ENCODE data around the gene USP3. TPM values are rescaled to one million over a fixed set of nuclear protein-coding genes. Genes with fewer than 3 reads are reported as not detected.
A peak's percentile ranks its signal among the peaks of the same experiment; 100 is the strongest.
"Not testable (repeated sequence)": the region's sequence is repeated elsewhere in the genome, so short reads cannot be mapped to it uniquely, and the experiment has no call there.

The USP3 gene
- total and polyA plus RNA-seq, 2 donors (not counting 1 experiment from before 2014, with no cell fraction given) = 43.4 to 152 TPM

DNA sequence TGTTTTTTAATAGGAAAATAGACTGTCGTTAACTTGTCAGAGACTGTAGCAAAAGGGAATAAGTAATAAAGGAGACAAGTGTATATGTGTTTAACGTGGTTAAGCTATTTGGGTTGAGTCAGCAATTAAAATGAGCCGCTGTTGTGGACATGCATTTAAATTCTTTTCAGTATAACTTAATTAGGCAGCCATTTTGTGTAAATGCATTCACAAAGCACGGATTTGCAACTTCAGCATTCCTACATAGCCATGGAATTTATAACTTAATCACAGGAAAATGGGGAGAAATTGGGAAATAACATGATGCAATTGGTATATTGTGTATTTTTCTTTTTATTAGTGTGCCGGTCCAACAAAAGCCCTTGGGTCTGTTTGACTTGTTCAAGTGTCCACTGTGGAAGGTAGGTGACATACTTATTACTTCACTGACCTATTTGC, 27.9 kb downstream of the USP3 start:
- no peaks in the 10 kb centered on the region for H3K9me3 ChIP-seq (ENCODE audit: control extremely low read depth in 1 of 3, control insufficient read depth in 2 of 3, insufficient read depth in 1 of 3, low read length in 2 of 3)
- no peak overlapping the region for H2AFZ ChIP-seq (ENCODE audit: insufficient read depth, low read depth, low read length, poor library complexity, severe bottlenecking)
- H3K27ac Mint-ChIP-seq = peak overlapping the region; percentile 32
- H4K20me1 ChIP-seq (ENCODE audit: control insufficient read depth, insufficient read depth, low read length, poor library complexity, severe bottlenecking) = peaks cover 64% of the 10 kb centered on the region
- H3K9ac ChIP-seq (ENCODE audit: low read length) = no peak overlapping the region
- peaks cover 8 to 10% of the 10 kb centered on the region in 2 experiments for H3K36me3 ChIP-seq (replicated peaks in 1 of 2; ENCODE audit: control extremely low read depth in 1 of 2, control insufficient read depth in 1 of 2, extremely low read depth in 1 of 2, insufficient read depth in 2 of 2, low read length in 1 of 2)
- CTCF ChIA-PET = interaction anchor here (1.1 to 4.6 kb wide), 6 partner anchors 10 to 65 kb away, joined by 3 to 16 read pairs (median 10); partner anchors contain the start of gene USP3
- H3K4me3 ChIP-seq (ENCODE audit: control extremely low read depth in 1 of 5, extremely low read depth in 1 of 5, insufficient read depth in 1 of 5, low read depth in 2 of 5, low read length in 4 of 5) = no peak overlapping the region
- peaks cover 96% of the 10 kb centered on the region for H3K79me2 ChIP-seq (ENCODE audit: control insufficient read depth, insufficient read depth, low read length)
- H3K4me3 Mint-ChIP-seq = no peak overlapping the region
- no peaks in the 10 kb centered on the region for H3K27me3 Mint-ChIP-seq
- peaks cover 42 to 59% of the 10 kb centered on the region in 2 donors for H3K4me1 ChIP-seq (ENCODE audit: control insufficient read depth in 2 of 2, insufficient read depth in 2 of 2, low read length in 2 of 2)
- WGBS (ENCODE audit: insufficient coverage) = 90% methylated on average over 2 of the region's 5 CpGs
- no peak overlapping the region for H3K27ac ChIP-seq (ENCODE audit: low read length in 2 of 2)
- TF ChIP-seq, protein P1, sequence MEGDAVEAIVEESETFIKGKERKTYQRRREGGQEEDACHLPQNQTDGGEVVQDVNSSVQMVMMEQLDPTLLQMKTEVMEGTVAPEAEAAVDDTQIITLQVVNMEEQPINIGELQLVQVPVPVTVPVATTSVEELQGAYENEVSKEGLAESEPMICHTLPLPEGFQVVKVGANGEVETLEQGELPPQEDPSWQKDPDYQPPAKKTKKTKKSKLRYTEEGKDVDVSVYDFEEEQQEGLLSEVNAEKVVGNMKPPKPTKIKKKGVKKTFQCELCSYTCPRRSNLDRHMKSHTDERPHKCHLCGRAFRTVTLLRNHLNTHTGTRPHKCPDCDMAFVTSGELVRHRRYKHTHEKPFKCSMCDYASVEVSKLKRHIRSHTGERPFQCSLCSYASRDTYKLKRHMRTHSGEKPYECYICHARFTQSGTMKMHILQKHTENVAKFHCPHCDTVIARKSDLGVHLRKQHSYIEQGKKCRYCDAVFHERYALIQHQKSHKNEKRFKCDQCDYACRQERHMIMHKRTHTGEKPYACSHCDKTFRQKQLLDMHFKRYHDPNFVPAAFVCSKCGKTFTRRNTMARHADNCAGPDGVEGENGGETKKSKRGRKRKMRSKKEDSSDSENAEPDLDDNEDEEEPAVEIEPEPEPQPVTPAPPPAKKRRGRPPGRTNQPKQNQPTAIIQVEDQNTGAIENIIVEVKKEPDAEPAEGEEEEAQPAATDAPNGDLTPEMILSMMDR (IDR thresholded peaks at IDR 0.05) = no peak
- no peak for TF ChIP-seq EZH2 (IDR thresholded peaks at IDR 0.05; ENCODE audit: borderline replicate concordance, insufficient read depth, low read depth, low read length, poor library complexity, severe bottlenecking)
- H3K4me2 ChIP-seq (replicated peaks; ENCODE audit: low read depth, low read length, poor library complexity, severe bottlenecking) = no peak overlapping the region
- no peaks in the 10 kb centered on the region for H3K27me3 ChIP-seq (replicated peaks in 1 of 4; ENCODE audit: control extremely low read depth in 1 of 4, control insufficient read depth in 3 of 4, insufficient read depth in 4 of 4, low read length in 3 of 4)
- H3K9me3 Mint-ChIP-seq (ENCODE audit: insufficient read depth) = no peaks in the 10 kb centered on the region
- intact Hi-C loops (cut with micrococcal nuclease) = no loop called here
- POLR2A ChIA-PET = no interaction called here
- DNase-seq (no peak), ATAC-seq (ENCODE audit: low read depth) (no peak)
- H3K4me1 Mint-ChIP-seq = peaks cover 90% of the 10 kb centered on the region

DNA sequence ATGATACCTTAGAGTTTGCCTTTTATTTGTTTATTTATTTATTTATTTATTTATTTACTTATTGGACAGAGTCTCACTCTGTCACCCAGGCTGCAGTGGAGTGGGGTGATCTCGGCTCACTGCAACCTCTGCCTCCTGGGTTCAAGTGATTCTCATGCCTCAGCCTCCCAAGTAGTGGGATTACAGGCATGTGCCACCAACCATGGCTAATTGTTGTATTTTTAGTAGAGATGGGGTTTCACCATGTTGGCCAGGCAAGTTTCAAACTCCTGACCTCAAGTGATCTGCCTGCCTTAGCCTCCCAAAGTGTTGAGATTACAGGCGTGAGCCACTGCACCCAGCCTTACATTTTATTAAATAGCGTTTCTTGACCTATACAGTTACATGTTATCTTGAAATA, 30.5 kb downstream of the USP3 start:
- Mint-ChIP-seq H3K4me1 (peaks cover 82% of the 10 kb centered on the region), H3K4me3 (peak overlapping the region; percentile 1), H3K27ac (peak overlapping the region; percentile 8)
- Histone ChIP-seq H3K79me2 (ENCODE audit: control insufficient read depth, insufficient read depth, low read length) (peaks cover 76% of the 10 kb centered on the region), H4K20me1 (ENCODE audit: control insufficient read depth, insufficient read depth, low read length, poor library complexity, severe bottlenecking) (peaks cover 40% of the 10 kb centered on the region), H3K36me3 (replicated peaks in 1 of 2; ENCODE audit: control extremely low read depth in 1 of 2, control insufficient read depth in 1 of 2, extremely low read depth in 1 of 2, insufficient read depth in 2 of 2, low read length in 1 of 2) (peaks cover 14 to 19% of the 10 kb centered on the region in 2 experiments), H3K27ac (ENCODE audit: low read length in 2 of 2) (peak overlapping the region in 1 of 2 donors; percentile 58), H3K4me1 (ENCODE audit: control insufficient read depth in 2 of 2, insufficient read depth in 2 of 2, low read length in 2 of 2) (peaks cover 37 to 55% of the 10 kb centered on the region in 2 donors)
- H3K4me3 ChIP-seq (ENCODE audit: control extremely low read depth in 1 of 5, extremely low read depth in 1 of 5, insufficient read depth in 1 of 5, low read depth in 2 of 5, low read length in 4 of 5); POLR2A ChIA-PET; intact Hi-C loops (cut with micrococcal nuclease); H3K9me3 Mint-ChIP-seq (ENCODE audit: insufficient read depth); H2AFZ ChIP-seq (ENCODE audit: insufficient read depth, low read depth, low read length, poor library complexity, severe bottlenecking); H3K27me3 Mint-ChIP-seq; H3K9me3 ChIP-seq (ENCODE audit: control extremely low read depth in 1 of 3, control insufficient read depth in 2 of 3, insufficient read depth in 1 of 3, low read length in 2 of 3); H3K9ac ChIP-seq (ENCODE audit: low read length); DNase-seq; H3K4me2 ChIP-seq (replicated peaks; ENCODE audit: low read depth, low read length, poor library complexity, severe bottlenecking); H3K27me3 ChIP-seq (replicated peaks in 1 of 4; ENCODE audit: control extremely low read depth in 1 of 4, control insufficient read depth in 3 of 4, insufficient read depth in 4 of 4, low read length in 3 of 4); ATAC-seq (ENCODE audit: low read depth): not testable (repeated sequence)
- 63% methylated on average over 1 of the region's 3 CpGs for WGBS (ENCODE audit: insufficient coverage)
- CTCF ChIA-PET = interaction anchor here (1.0 to 1.2 kb wide), 2 partner anchors 68 to 71 kb away, joined by 3 to 4 read pairs; no protein-coding TSS in a partner anchor

Data from B cell (primary cell).